Transverse colon (tissue), 4 donors: ENCODE results near the gene HMCN2.

Experiments used
- EP300 ChIP-seq: sonication (generic); formaldehyde crosslinking; IDR thresholded peaks from one replicate; pipeline ENCODE4 v1.6.1; 2017; ENCODE audit warnings: antibody characterized with exemption, low read depth
- POLR2A ChIP-seq: fragments of 450-650 bp; IDR thresholded peaks from one replicate; pipeline ENCODE4 v1.6.1; 2016; ENCODE audit warnings: antibody characterized with exemption, mild to moderate bottlenecking, moderate library complexity
- POLR2AphosphoS5 ChIP-seq, 3 donors: sonication (generic); formaldehyde crosslinking; IDR thresholded peaks; one replicate each; pipeline ENCODE4 v1.6.1; 2016; ENCODE audit warnings: antibody characterized with exemption in 3 of 3
- TF ChIP-seq, protein P1 (sequence below), 5 experiments: fragments of 200-600 bp in 3 of 5; fragments of 450-650 bp in 2 of 5; sonication (generic) in 3 of 5; IDR thresholded peaks; 1 replicate in 2 of 5; 2 replicates in 3 of 5; pipeline ENCODE4 v1.5.1; 2016 to 2017; ENCODE audit warnings: antibody characterized with exemption in 5 of 5, inconsistent platforms in 3 of 5, mild to moderate bottlenecking in 2 of 5, moderate library complexity in 1 of 5

GRCh38 chr9:130358928-130359327 lies 93.4 kb downstream of the HMCN2 start:
- TF ChIP-seq, protein P1, sequence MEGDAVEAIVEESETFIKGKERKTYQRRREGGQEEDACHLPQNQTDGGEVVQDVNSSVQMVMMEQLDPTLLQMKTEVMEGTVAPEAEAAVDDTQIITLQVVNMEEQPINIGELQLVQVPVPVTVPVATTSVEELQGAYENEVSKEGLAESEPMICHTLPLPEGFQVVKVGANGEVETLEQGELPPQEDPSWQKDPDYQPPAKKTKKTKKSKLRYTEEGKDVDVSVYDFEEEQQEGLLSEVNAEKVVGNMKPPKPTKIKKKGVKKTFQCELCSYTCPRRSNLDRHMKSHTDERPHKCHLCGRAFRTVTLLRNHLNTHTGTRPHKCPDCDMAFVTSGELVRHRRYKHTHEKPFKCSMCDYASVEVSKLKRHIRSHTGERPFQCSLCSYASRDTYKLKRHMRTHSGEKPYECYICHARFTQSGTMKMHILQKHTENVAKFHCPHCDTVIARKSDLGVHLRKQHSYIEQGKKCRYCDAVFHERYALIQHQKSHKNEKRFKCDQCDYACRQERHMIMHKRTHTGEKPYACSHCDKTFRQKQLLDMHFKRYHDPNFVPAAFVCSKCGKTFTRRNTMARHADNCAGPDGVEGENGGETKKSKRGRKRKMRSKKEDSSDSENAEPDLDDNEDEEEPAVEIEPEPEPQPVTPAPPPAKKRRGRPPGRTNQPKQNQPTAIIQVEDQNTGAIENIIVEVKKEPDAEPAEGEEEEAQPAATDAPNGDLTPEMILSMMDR (IDR thresholded peaks at IDR 0.05) = no peak
- TF ChIP-seq POLR2A (no peak), POLR2AphosphoS5 (IDR thresholded peaks at IDR 0.05) (no peak), EP300 (no peak)
